PC-3 (cell line): ENCODE data around the gene STX11. TPM values are rescaled to one million over a fixed set of nuclear protein-coding genes. Genes with fewer than 3 reads are reported as not detected.

Experiments
- ATAC-seq: fragments of 200-7000 bp; cut with Tn5 transposase; 2 replicates; pipeline ENCODE4 v1.9.1; 2020; ENCODE audit warnings: mild to moderate bottlenecking, moderate library complexity
- BruUV-seq: library from RNA; stranded (reverse); fragments of 400-500 nt; replicated peaks from 2 replicates; lab custom pipeline; 2021; lab: Mats Ljungman, UMichigan
- CTCF ChIA-PET: fragments of 300-600 bp; sonication (Branson Sonifier 250); formaldehyde crosslinking; loops from one replicate; lab custom pipeline; 2022; ENCODE audit warnings: antibody characterized with exemption; lab: Charles Lee
- POLR2A ChIA-PET: fragments of 300-600 bp; sonication (Branson Sonifier 250); formaldehyde crosslinking; loops from one replicate; lab custom pipeline; 2022; ENCODE audit warnings: antibody characterized with exemption; ENCODE audit not compliant: unreplicated experiment; lab: Charles Lee
- DNase-seq: peaks from one replicate; pipeline ENCODE4 v3.0.0-alpha.2; 2015
- H2AFZ ChIP-seq: fragments of 300-600 bp; sonication (generic); 2 replicates; pipeline ENCODE4 v1.6.0; 2016; ENCODE audit warnings: antibody characterized with exemption, low read length
- H3F3A ChIP-seq: fragments of 300-600 bp; sonication (generic); one replicate; pipeline ENCODE4 v1.6.0; 2017; ENCODE audit warnings: antibody characterized with exemption, low read length, control low read depth, mild to moderate bottlenecking; ENCODE audit not compliant: unreplicated experiment
- H3K27ac ChIP-seq: fragments of 300-600 bp; sonication (generic); 2 replicates; pipeline ENCODE4 v1.5.1; 2016; ENCODE audit warnings: mild to moderate bottlenecking, low read length
- H3K27me3 ChIP-seq: fragments of 300-600 bp; sonication (generic); 2 replicates; pipeline ENCODE4 v1.6.1; 2016; ENCODE audit warnings: low read length, mixed read lengths
- H3K36me3 ChIP-seq: fragments of 300-600 bp; sonication (generic); 2 replicates; pipeline ENCODE4 v1.6.1; 2016; ENCODE audit warnings: low read depth, mixed run types, low read length, mixed read lengths
- H3K4me1 ChIP-seq: fragments of 300-600 bp; sonication (generic); 2 replicates; pipeline ENCODE4 v1.5.1; 2016; ENCODE audit warnings: low read length; ENCODE audit not compliant: insufficient read depth
- H3K4me2 ChIP-seq: fragments of 300-600 bp; sonication (generic); 2 replicates; pipeline ENCODE4 v1.6.0; 2016; ENCODE audit warnings: low read length
- H3K4me3 ChIP-seq: fragments of 300-600 bp; sonication (generic); 2 replicates; pipeline ENCODE4 v1.5.1; 2016; ENCODE audit warnings: mild to moderate bottlenecking, low read length, mixed read lengths
- H3K79me2 ChIP-seq: fragments of 300-600 bp; sonication (generic); 2 replicates; pipeline ENCODE4 v1.6.1; 2017; ENCODE audit warnings: low read length, mixed read lengths
- H3K9ac ChIP-seq: fragments of 300-600 bp; sonication (generic); 2 replicates; pipeline ENCODE4 v1.6.0; 2016; ENCODE audit warnings: mild to moderate bottlenecking, low read length
- H3K9me2 ChIP-seq: fragments of 300-600 bp; sonication (generic); replicated peaks from 2 replicates; pipeline ENCODE4 v1.6.1; 2016; ENCODE audit warnings: mixed run types, low read length, mixed read lengths
- H3K9me3 ChIP-seq: fragments of 300-600 bp; sonication (generic); 2 replicates; pipeline ENCODE4 v1.6.1; 2016; ENCODE audit warnings: low read length, mixed read lengths
- H4K20me1 ChIP-seq: fragments of 300-600 bp; sonication (generic); 2 replicates; pipeline ENCODE4 v1.6.1; 2016; ENCODE audit warnings: low read length, mixed read lengths
- CTCF ChIP-seq: fragments of 300-600 bp; sonication (generic); conservative IDR thresholded peaks from 2 replicates; pipeline ENCODE4 v1.5.1; 2017; ENCODE audit warnings: antibody characterized with exemption, low read depth, mild to moderate bottlenecking, low read length
- EZH2 ChIP-seq: fragments of 300-600 bp; sonication (generic); IDR thresholded peaks from one replicate; pipeline ENCODE4 v1.6.1; 2017; ENCODE audit warnings: antibody characterized with exemption, mild to moderate bottlenecking, low read length; ENCODE audit not compliant: unreplicated experiment
- EZH2phosphoT487 ChIP-seq: fragments of 300-600 bp; sonication (generic); IDR thresholded peaks from 2 replicates; pipeline ENCODE4 v1.6.1; 2018; ENCODE audit warnings: mild to moderate bottlenecking, antibody characterized with exemption, low read length, borderline replicate concordance
- intact Hi-C: fragments of 100-400 bp; cut with micrococcal nuclease; formaldehyde crosslinking; loops from 2 replicates; pipeline ENCODE4 v1.9.0; 2023
- total RNA-seq: library from RNA; depleted of rRNA; stranded (reverse); fragments of >200 nt; gene quantifications from 2 replicates; pipeline ENCODE4 v1.2.3, GENCODE V29; 2014

STX11 gene
- total RNA-seq, 1 experiment from 2014 or later = 1.5 TPM

DNA sequence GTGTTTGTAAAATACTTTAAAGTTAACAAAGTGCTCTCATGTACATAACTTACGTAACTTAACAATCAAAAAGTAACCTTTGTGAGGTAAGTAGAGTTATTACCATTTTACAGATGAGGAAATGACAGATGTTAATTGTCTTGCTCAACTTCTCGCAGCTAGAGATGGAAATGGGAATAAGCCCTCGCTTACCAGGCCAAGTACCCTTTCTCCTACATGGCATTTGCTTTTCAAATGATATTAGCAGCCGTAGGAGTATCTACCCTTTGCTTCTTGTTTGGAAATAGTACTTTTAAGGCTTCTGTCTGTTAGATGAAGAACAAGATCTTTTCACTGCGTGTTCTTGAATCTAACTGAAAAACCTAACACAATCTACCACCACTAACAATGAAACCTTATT, 15.5 kb downstream of the STX11 start:
- no peaks in the 10 kb centered on the region for H3K79me2 ChIP-seq
- no TSS peak for BruUV-seq
- H4K20me1 ChIP-seq = no peaks in the 10 kb centered on the region
- no peaks in the 10 kb centered on the region for H3K36me3 ChIP-seq
- H3K4me2 ChIP-seq = no peak overlapping the region
- no peak overlapping the region for H2AFZ ChIP-seq
- no peaks in the 10 kb centered on the region for H3F3A ChIP-seq
- H3K27ac ChIP-seq = no peak overlapping the region
- TF ChIP-seq EZH2 = no peak
- TF ChIP-seq CTCF = no peak
- TF ChIP-seq EZH2phosphoT487 = no peak
- ATAC-seq (no peak), DNase-seq (no peak)
- no peaks in the 10 kb centered on the region for H3K4me1 ChIP-seq
- H3K9me2 ChIP-seq = no peaks in the 10 kb centered on the region
- no peaks in the 10 kb centered on the region for H3K9me3 ChIP-seq
- CTCF ChIA-PET = no interaction called here
- H3K9ac ChIP-seq = no peak overlapping the region
- POLR2A ChIA-PET = no interaction called here
- H3K27me3 ChIP-seq = no peaks in the 10 kb centered on the region
- intact Hi-C loops = no loop called here
- no peak overlapping the region for H3K4me3 ChIP-seq

- no peaks in the 10 kb centered on the region for H3K79me2 ChIP-seq
- no peaks in the 10 kb centered on the region for H3K9me3 ChIP-seq
- no TSS peak for BruUV-seq
- H3K4me1 ChIP-seq = no peaks in the 10 kb centered on the region
- TF ChIP-seq CTCF = no peak
- no peak for TF ChIP-seq EZH2
- no peak for TF ChIP-seq EZH2phosphoT487
- ChIA-PET POLR2A (no interaction called here), CTCF (interaction anchor here (0.6 kb wide), 1 partner anchor 117 kb away, joined by 3 read pairs; no protein-coding TSS in a partner anchor)
- intact Hi-C loops = no loop called here
- H3K36me3 ChIP-seq = no peaks in the 10 kb centered on the region
- H3K4me3 ChIP-seq = no peak overlapping the region
- no peak overlapping the region for H3K27ac ChIP-seq
- no peak overlapping the region for H2AFZ ChIP-seq
- H3F3A ChIP-seq = no peaks in the 10 kb centered on the region
- no peaks in the 10 kb centered on the region for H3K9me2 ChIP-seq
- DNase-seq (no peak), ATAC-seq (no peak)
- H4K20me1 ChIP-seq = no peaks in the 10 kb centered on the region
- H3K9ac ChIP-seq = no peak overlapping the region
- no peak overlapping the region for H3K4me2 ChIP-seq
- no peaks in the 10 kb centered on the region for H3K27me3 ChIP-seq
Observed at GRCh38 chr6:144170044-144170443, 19.7 kb downstream of the STX11 start.

GRCh38 chr6:144171406-144171805, 21.1 kb downstream of the STX11 start:
- TF ChIP-seq EZH2 (no peak), EZH2phosphoT487 (no peak), CTCF (no peak)
- H3K4me2 ChIP-seq = no peak overlapping the region
- H3K27me3 ChIP-seq = no peaks in the 10 kb centered on the region
- no peak overlapping the region for H3K4me3 ChIP-seq
- no peaks in the 10 kb centered on the region for H3K4me1 ChIP-seq
- CTCF ChIA-PET = no interaction called here
- H3K9me2 ChIP-seq = no peaks in the 10 kb centered on the region
- intact Hi-C loops = no loop called here
- H3F3A ChIP-seq = no peaks in the 10 kb centered on the region
- H2AFZ ChIP-seq = no peak overlapping the region
- DNase-seq (no peak), ATAC-seq (no peak)
- no peaks in the 10 kb centered on the region for H3K36me3 ChIP-seq
- no peaks in the 10 kb centered on the region for H3K79me2 ChIP-seq
- no TSS peak for BruUV-seq
- POLR2A ChIA-PET = no interaction called here
- no peaks in the 10 kb centered on the region for H3K9me3 ChIP-seq
- H3K27ac ChIP-seq = no peak overlapping the region
- no peak overlapping the region for H3K9ac ChIP-seq
- no peaks in the 10 kb centered on the region for H4K20me1 ChIP-seq
